NT2/D1 (cell line): ENCODE measurements around the gene TLE7.

Experiments
- SUZ12 ChIP-seq: IDR thresholded peaks from 2 replicates; pipeline ENCODE4 v1.6.1; 2011; ENCODE audit not compliant: insufficient read length, insufficient read depth; ENCODE audit errors: extremely low read depth
- YY1 ChIP-seq: IDR thresholded peaks from 2 replicates; pipeline ENCODE4 v1.6.1; 2011; ENCODE audit not compliant: insufficient read length, insufficient read depth
- ZNF274 ChIP-seq: IDR thresholded peaks from 2 replicates; pipeline ENCODE4 v1.6.1; 2011; ENCODE audit warnings: mild to moderate bottlenecking, low read depth, low read length

DNA sequence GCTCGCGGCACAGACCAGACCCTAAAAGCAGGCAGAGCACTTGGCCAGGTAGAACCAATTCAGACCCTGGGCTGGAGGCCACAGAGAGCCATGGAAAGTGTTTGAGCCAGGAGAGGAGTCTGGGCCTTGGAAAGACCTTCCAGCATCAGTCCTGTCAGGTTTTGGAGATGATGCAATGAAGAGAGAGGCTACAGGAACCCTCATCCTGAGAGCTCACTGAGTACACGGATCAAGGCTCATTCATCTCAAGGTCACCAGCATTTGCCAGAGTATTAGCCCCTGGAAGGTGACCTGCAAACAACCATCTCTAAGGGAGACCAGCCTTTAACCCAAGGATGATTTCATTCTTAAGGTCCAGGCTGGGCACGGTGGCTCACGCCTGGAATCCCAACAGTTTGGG lies 27.8 kb downstream of the TLE7 start:
- TF ChIP-seq ZNF274 (no peak), SUZ12 (no peak), YY1 (no peak)
